ENCODE measurements around the gene COLQ. TPM values are rescaled to one million over a fixed set of nuclear protein-coding genes. Genes with fewer than 3 reads are reported as not detected.

COLQ gene
- total and polyA plus RNA-seq, 12 donors = 0.60 to 7.7 (median 2.0) TPM; not detected in 1

DNA sequence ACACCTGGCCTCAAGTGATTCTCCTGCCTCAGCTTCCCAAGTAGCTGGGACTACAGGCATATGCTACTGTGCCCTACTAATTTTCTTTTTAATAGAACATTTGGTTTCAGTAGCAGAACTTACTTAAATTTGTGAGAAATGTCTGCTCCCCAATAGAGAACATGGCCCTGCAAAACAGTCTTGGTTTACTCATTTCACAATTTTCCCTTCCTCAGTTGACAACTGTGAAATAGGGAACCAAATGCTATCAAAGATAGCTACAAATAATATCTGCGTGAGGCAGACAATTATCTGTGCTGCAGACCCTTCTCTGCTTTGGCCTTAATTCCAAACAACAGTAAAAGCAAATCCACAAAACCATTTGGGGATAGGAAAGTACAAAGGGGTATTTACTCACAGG is 116.7 kb downstream of the COLQ start:
- H3K36me3 ChIP-seq (replicated peaks in 1 of 2) = no peaks in the 10 kb centered on the region
- H3K27me3 ChIP-seq = no peaks in the 10 kb centered on the region
- H3K27ac ChIP-seq = peak overlapping the region in 1 of 5 donors; percentile 22
- no peak for TF ChIP-seq POLR2A (IDR thresholded peaks at IDR 0.05)
- TF ChIP-seq, protein P1, sequence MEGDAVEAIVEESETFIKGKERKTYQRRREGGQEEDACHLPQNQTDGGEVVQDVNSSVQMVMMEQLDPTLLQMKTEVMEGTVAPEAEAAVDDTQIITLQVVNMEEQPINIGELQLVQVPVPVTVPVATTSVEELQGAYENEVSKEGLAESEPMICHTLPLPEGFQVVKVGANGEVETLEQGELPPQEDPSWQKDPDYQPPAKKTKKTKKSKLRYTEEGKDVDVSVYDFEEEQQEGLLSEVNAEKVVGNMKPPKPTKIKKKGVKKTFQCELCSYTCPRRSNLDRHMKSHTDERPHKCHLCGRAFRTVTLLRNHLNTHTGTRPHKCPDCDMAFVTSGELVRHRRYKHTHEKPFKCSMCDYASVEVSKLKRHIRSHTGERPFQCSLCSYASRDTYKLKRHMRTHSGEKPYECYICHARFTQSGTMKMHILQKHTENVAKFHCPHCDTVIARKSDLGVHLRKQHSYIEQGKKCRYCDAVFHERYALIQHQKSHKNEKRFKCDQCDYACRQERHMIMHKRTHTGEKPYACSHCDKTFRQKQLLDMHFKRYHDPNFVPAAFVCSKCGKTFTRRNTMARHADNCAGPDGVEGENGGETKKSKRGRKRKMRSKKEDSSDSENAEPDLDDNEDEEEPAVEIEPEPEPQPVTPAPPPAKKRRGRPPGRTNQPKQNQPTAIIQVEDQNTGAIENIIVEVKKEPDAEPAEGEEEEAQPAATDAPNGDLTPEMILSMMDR (IDR thresholded peaks at IDR 0.05) = no peak
- H3K4me1 ChIP-seq (replicated peaks in 1 of 2) = peaks cover 0 to 7% of the 10 kb centered on the region in 2 donors
- no peak for DNase-seq
- intact Hi-C loops (cut with DNase I) = loop anchor here (5.0 to 10.0 kb wide), 5 partner anchors 137 to 300 kb away; partner anchors contain the start of gene CAPN7 (in 1 of the 2)
- no peak overlapping the region for H3K4me3 ChIP-seq
- no peaks in the 10 kb centered on the region for H3K9me3 ChIP-seq (replicated peaks in 1 of 3)
- WGBS, 4 donors = 77 to 86% (median 78%) methylated on average over 1 of the region's 1 CpG

DNA sequence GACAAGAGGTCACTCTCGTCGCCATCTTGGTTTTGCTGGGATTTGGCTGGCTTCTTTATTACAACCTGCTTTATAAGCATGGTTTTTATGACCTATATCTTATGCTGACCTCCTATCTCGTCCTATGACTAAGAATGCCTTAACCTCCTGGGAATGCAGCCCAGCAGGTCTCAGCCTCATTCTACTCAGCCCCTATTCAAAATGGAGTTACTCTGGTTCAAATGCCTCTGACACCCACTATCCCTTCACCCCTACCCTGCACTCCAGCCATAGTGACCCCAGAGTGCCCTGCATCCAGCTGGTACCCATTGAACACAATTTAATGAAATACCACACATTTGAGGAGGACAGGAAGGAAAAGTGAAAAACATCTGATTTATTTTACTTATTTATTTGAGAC is 117.5 kb downstream of the COLQ start:
- TF ChIP-seq, protein P1 (IDR thresholded peaks at IDR 0.05) = no peak
- no peak for TF ChIP-seq POLR2A (IDR thresholded peaks at IDR 0.05)
- peaks cover 0 to 7% of the 10 kb centered on the region in 2 donors for H3K4me1 ChIP-seq (replicated peaks in 1 of 2)
- H3K36me3 ChIP-seq (replicated peaks in 1 of 2) = no peaks in the 10 kb centered on the region
- intact Hi-C loops (cut with DNase I) = loop anchor here (5.0 to 10.0 kb wide), 5 partner anchors 137 to 299 kb away; partner anchors contain the start of gene CAPN7 (in 1 of the 2)
- no peak overlapping the region for H3K27ac ChIP-seq
- H3K9me3 ChIP-seq (replicated peaks in 1 of 3) = no peaks in the 10 kb centered on the region
- WGBS, 4 donors = 73 to 86% (median 80%) methylated on average over 3 of the region's 3 CpGs
- no peaks in the 10 kb centered on the region for H3K27me3 ChIP-seq
- H3K4me3 ChIP-seq = no peak overlapping the region
- DNase-seq = no peak

DNA sequence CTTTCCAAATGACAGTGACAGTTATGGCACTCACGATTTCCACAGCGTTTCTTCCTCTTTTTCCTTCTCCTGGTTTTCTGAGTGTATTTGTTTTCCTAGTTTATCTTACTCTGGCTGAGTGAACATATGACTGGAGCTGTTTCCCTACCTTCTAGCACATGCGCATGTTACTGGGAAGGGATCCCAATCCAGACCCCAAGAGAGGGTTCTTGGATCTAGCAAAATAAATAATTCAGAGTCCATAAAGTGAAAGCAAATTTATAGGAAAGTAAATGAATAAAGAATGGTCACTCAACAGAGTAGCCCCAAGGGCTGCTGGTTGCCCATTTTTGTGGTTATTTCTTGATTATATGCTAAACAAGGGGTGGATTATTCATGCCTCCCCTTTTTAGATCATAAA is 118.0 kb downstream of the COLQ start:
- H3K9me3 ChIP-seq (replicated peaks in 1 of 3) = no peaks in the 10 kb centered on the region
- no peaks in the 10 kb centered on the region for H3K27me3 ChIP-seq
- WGBS, 4 donors = 61 to 88% (median 72%) methylated on average over 3 of the region's 3 CpGs
- TF ChIP-seq, protein P1 (IDR thresholded peaks at IDR 0.05) = no peak
- no peak for TF ChIP-seq POLR2A (IDR thresholded peaks at IDR 0.05)
- intact Hi-C loops (cut with DNase I) = loop anchor here (5.0 to 10.0 kb wide), 5 partner anchors 136 to 299 kb away; partner anchors contain the start of gene CAPN7 (in 1 of the 2)
- no peak overlapping the region for H3K27ac ChIP-seq
- peaks cover 0 to 7% of the 10 kb centered on the region in 2 donors for H3K4me1 ChIP-seq (replicated peaks in 1 of 2)
- H3K36me3 ChIP-seq (replicated peaks in 1 of 2) = no peaks in the 10 kb centered on the region
- no peak overlapping the region for H3K4me3 ChIP-seq
- DNase-seq = no peak

DNA sequence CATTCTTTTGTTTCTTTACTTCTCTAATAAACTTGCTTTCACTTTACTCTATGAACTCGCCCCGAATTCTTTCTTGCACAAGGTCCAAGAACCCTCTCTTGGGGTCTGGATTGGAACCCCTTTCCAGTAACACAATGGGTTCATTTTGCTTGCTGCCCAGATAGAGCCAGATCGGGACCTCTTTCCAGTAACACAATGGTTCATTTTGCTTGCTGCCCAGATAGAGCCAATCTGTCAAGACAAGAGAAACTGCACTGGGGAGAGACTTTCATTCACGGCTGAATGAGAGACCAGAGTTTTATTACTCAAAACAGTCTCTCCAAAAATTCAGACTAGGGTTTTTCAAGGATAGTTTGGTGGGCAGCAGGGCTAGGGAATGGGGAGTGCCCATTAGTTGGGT is 119.6 kb downstream of the COLQ start:
- no peak for TF ChIP-seq POLR2A (IDR thresholded peaks at IDR 0.05)
- TF ChIP-seq, protein P1 (IDR thresholded peaks at IDR 0.05) = no peak
- no peak for DNase-seq
- Histone ChIP-seq H3K9me3 (replicated peaks in 1 of 3) (no peaks in the 10 kb centered on the region), H3K4me1 (replicated peaks in 1 of 2) (peaks cover 0 to 7% of the 10 kb centered on the region in 2 donors), H3K27ac (no peak overlapping the region), H3K27me3 (no peaks in the 10 kb centered on the region), H3K4me3 (no peak overlapping the region), H3K36me3 (replicated peaks in 1 of 2) (no peaks in the 10 kb centered on the region)
- WGBS, 4 donors = 74 to 84% (median 80%) methylated on average over 4 of the region's 4 CpGs
- intact Hi-C loops (cut with DNase I) = loop anchor here (5.0 to 10.0 kb wide), 5 partner anchors 135 to 297 kb away; partner anchors contain the start of gene CAPN7 (in 1 of the 2)

Small RNAs within 50 kb of the gene (microRNA-seq; reads per million reads assigned to microRNA genes)
- gene MIR4270 = 0 reads per million in 3 donors

Small RNAs within 50 kb of the gene (small RNA-seq; reads per million reads assigned to genes)
- gene MIR4270 (0 reads per million in 2 donors), gene RN7SL110P (0 reads per million in 2 donors), gene RNU6-1024P (0 reads per million in 2 donors)

Other genes with a start within 250 kb of the COLQ start
- gene SH3BP5, start 189.1 kb downstream of the COLQ start, total RNA-seq = 100 to 1,000 TPM; 134 to 830 (median 184) TPM
- 1,000 to 10,000 TPM in 1 of 3 donors, 100 to 1,000 TPM in 2; 119 to 1,158 (median 135) TPM for gene SH3BP5, start 189.1 kb downstream of the COLQ start, polyA plus RNA-seq
- gene METTL6, start 94.2 kb downstream of the COLQ start, total RNA-seq = 10 to 100 TPM in 7 of 9 donors, 1 to 10 TPM in 2; 6.8 to 34.2 (median 13.3) TPM
- 10 to 100 TPM in 1 of 3 donors, 1 to 10 TPM in 2; 6.2 to 16.9 (median 8.4) TPM for gene METTL6, start 94.2 kb downstream of the COLQ start, polyA plus RNA-seq
- 10 to 100 TPM; 11.8 to 30.6 (median 20.6) TPM for gene EAF1, start 94.1 kb downstream of the COLQ start, total RNA-seq
- gene EAF1, start 94.1 kb downstream of the COLQ start, polyA plus RNA-seq = 10 to 100 TPM in 1 of 3 donors, 1 to 10 TPM in 2; 2.6 to 22.5 (median 4.6) TPM
- gene HACL1, start 79.9 kb upstream of the COLQ start, total RNA-seq = 10 to 100 TPM; 12.3 to 41.7 (median 23.6) TPM
- gene HACL1, start 79.9 kb upstream of the COLQ start, polyA plus RNA-seq = 10 to 100 TPM; 12.8 to 25.0 (median 15.5) TPM
- gene BTD, start 80.0 kb upstream of the COLQ start, total RNA-seq = 100 to 1,000 TPM in 2 of 9 donors, 10 to 100 TPM in 7; 28.0 to 148 (median 64.6) TPM
- gene BTD, start 80.0 kb upstream of the COLQ start, polyA plus RNA-seq = 10 to 100 TPM in 2 of 3 donors, 1 to 10 TPM in 1; 9.9 to 27.0 (median 26.1) TPM

All from adrenal gland (tissue), 12 donors.